ENCODE results near the gene VPS35.

VPS35 gene

GRCh38 chr16:46688654-46689364 is at the start of gene VPS35:
VPS35 (minus strand) TSS chr16:46689178; CDS start chr16:46689133, 45 bp downstream.
- Histone ChIP-seq H3K4me3 (ENCODE audit: low read length in 2 of 2) (peak within 1 kb of the TSS; percentile 73 to 96), H3K36me3 (ENCODE audit: control insufficient read depth in 2 of 2, insufficient read depth in 2 of 2, low read length in 2 of 2) (no peaks in the 10 kb centered on the region), H3K4me1 (ENCODE audit: control insufficient read depth, insufficient read depth, low read length) (peaks cover 13% of the 10 kb centered on the region), H3K9ac (ENCODE audit: low read length in 2 of 2) (peak within 1 kb of the TSS; percentile 78 to 95), H3K9me3 (ENCODE audit: control insufficient read depth in 2 of 2, low read length in 2 of 2) (no peaks in the 10 kb centered on the region), H3K27me3 (ENCODE audit: control insufficient read depth in 1 of 2, insufficient read depth in 2 of 2, low read length in 2 of 2) (no peaks in the 10 kb centered on the region), H3K27ac (ENCODE audit: low read length) (peak within 1 kb of the TSS; percentile 95)

GRCh38 chr16:46737621-46738214 is 48.7 kb upstream of the VPS35 start:
- Histone ChIP-seq H3K36me3 (ENCODE audit: control insufficient read depth in 2 of 2, insufficient read depth in 2 of 2, low read length in 2 of 2) (no peaks in the 10 kb centered on the region), H3K27ac (ENCODE audit: low read length) (no peak overlapping the region), H3K4me1 (ENCODE audit: control insufficient read depth, insufficient read depth, low read length) (no peaks in the 10 kb centered on the region)

GRCh38 chr16:46736695-46737094 is 47.7 kb upstream of the VPS35 start:
- no peaks in the 10 kb centered on the region for H3K27me3 ChIP-seq (ENCODE audit: control insufficient read depth in 1 of 2, insufficient read depth in 2 of 2, low read length in 2 of 2)
- no peaks in the 10 kb centered on the region for H3K9me3 ChIP-seq (ENCODE audit: control insufficient read depth in 2 of 2, low read length in 2 of 2)
- H3K4me3 ChIP-seq (ENCODE audit: low read length in 2 of 2) = no peak overlapping the region
- H3K4me1 ChIP-seq (ENCODE audit: control insufficient read depth, insufficient read depth, low read length) = no peaks in the 10 kb centered on the region
- H3K36me3 ChIP-seq (ENCODE audit: control insufficient read depth in 2 of 2, insufficient read depth in 2 of 2, low read length in 2 of 2) = no peaks in the 10 kb centered on the region
- H3K9ac ChIP-seq (ENCODE audit: low read length in 2 of 2) = no peak overlapping the region
- H3K27ac ChIP-seq (ENCODE audit: low read length) = no peak overlapping the region

More at GRCh38 chr16:46737621-46738214, 48.7 kb upstream of the VPS35 start:
- H3K27me3 ChIP-seq (ENCODE audit: control insufficient read depth in 1 of 2, insufficient read depth in 2 of 2, low read length in 2 of 2) = no peaks in the 10 kb centered on the region
- no peaks in the 10 kb centered on the region for H3K9me3 ChIP-seq (ENCODE audit: control insufficient read depth in 2 of 2, low read length in 2 of 2)
- H3K9ac ChIP-seq (ENCODE audit: low read length in 2 of 2) = no peak overlapping the region
- no peak overlapping the region for H3K4me3 ChIP-seq (ENCODE audit: low read length in 2 of 2)

GRCh38 chr16:46733319-46733830 is 44.4 kb upstream of the VPS35 start:
- Histone ChIP-seq H3K27me3 (ENCODE audit: control insufficient read depth in 1 of 2, insufficient read depth in 2 of 2, low read length in 2 of 2) (no peaks in the 10 kb centered on the region), H3K9me3 (ENCODE audit: control insufficient read depth in 2 of 2, low read length in 2 of 2) (no peaks in the 10 kb centered on the region), H3K36me3 (ENCODE audit: control insufficient read depth in 2 of 2, insufficient read depth in 2 of 2, low read length in 2 of 2) (no peaks in the 10 kb centered on the region), H3K4me1 (ENCODE audit: control insufficient read depth, insufficient read depth, low read length) (no peaks in the 10 kb centered on the region), H3K4me3 (ENCODE audit: low read length in 2 of 2) (no peak overlapping the region), H3K27ac (ENCODE audit: low read length) (no peak overlapping the region), H3K9ac (ENCODE audit: low read length in 2 of 2) (no peak overlapping the region)

GRCh38 chr16:46732561-46732960 is 43.6 kb upstream of the VPS35 start:
- no peaks in the 10 kb centered on the region for H3K36me3 ChIP-seq (ENCODE audit: control insufficient read depth in 2 of 2, insufficient read depth in 2 of 2, low read length in 2 of 2)
- H3K4me3 ChIP-seq (ENCODE audit: low read length in 2 of 2) = no peak overlapping the region
- H3K9me3 ChIP-seq (ENCODE audit: control insufficient read depth in 2 of 2, low read length in 2 of 2) = no peaks in the 10 kb centered on the region
- H3K4me1 ChIP-seq (ENCODE audit: control insufficient read depth, insufficient read depth, low read length) = no peaks in the 10 kb centered on the region
- H3K27ac ChIP-seq (ENCODE audit: low read length) = no peak overlapping the region
- H3K9ac ChIP-seq (ENCODE audit: low read length in 2 of 2) = no peak overlapping the region
- no peaks in the 10 kb centered on the region for H3K27me3 ChIP-seq (ENCODE audit: control insufficient read depth in 1 of 2, insufficient read depth in 2 of 2, low read length in 2 of 2)

- no peak overlapping the region for H3K27ac ChIP-seq (ENCODE audit: low read length)
Measured at GRCh38 chr16:46731691-46732555, 42.9 kb upstream of the VPS35 start.

GRCh38 chr16:46730801-46731690 is 42.1 kb upstream of the VPS35 start:
- H3K27ac ChIP-seq (ENCODE audit: low read length) = no peak overlapping the region
- H3K9ac ChIP-seq (ENCODE audit: low read length in 2 of 2) = no peak overlapping the region
- no peak overlapping the region for H3K4me3 ChIP-seq (ENCODE audit: low read length in 2 of 2)

More at GRCh38 chr16:46731691-46732555, 42.9 kb upstream of the VPS35 start:
- Histone ChIP-seq H3K27me3 (ENCODE audit: control insufficient read depth in 1 of 2, insufficient read depth in 2 of 2, low read length in 2 of 2) (no peaks in the 10 kb centered on the region), H3K9me3 (ENCODE audit: control insufficient read depth in 2 of 2, low read length in 2 of 2) (no peaks in the 10 kb centered on the region), H3K4me1 (ENCODE audit: control insufficient read depth, insufficient read depth, low read length) (no peaks in the 10 kb centered on the region), H3K36me3 (ENCODE audit: control insufficient read depth in 2 of 2, insufficient read depth in 2 of 2, low read length in 2 of 2) (no peaks in the 10 kb centered on the region), H3K9ac (ENCODE audit: low read length in 2 of 2) (no peak overlapping the region), H3K4me3 (ENCODE audit: low read length in 2 of 2) (no peak overlapping the region)

GRCh38 chr16:46730126-46730525 is 41.1 kb upstream of the VPS35 start:
- Histone ChIP-seq H3K4me3 (ENCODE audit: low read length in 2 of 2) (no peak overlapping the region), H3K9ac (ENCODE audit: low read length in 2 of 2) (no peak overlapping the region), H3K27me3 (ENCODE audit: control insufficient read depth in 1 of 2, insufficient read depth in 2 of 2, low read length in 2 of 2) (no peaks in the 10 kb centered on the region), H3K36me3 (ENCODE audit: control insufficient read depth in 2 of 2, insufficient read depth in 2 of 2, low read length in 2 of 2) (no peaks in the 10 kb centered on the region), H3K9me3 (ENCODE audit: control insufficient read depth in 2 of 2, low read length in 2 of 2) (no peaks in the 10 kb centered on the region), H3K4me1 (ENCODE audit: control insufficient read depth, insufficient read depth, low read length) (no peaks in the 10 kb centered on the region), H3K27ac (ENCODE audit: low read length) (no peak overlapping the region)

More at GRCh38 chr16:46730801-46731690, 42.1 kb upstream of the VPS35 start:
- Histone ChIP-seq H3K27me3 (ENCODE audit: control insufficient read depth in 1 of 2, insufficient read depth in 2 of 2, low read length in 2 of 2) (no peaks in the 10 kb centered on the region), H3K9me3 (ENCODE audit: control insufficient read depth in 2 of 2, low read length in 2 of 2) (no peaks in the 10 kb centered on the region), H3K4me1 (ENCODE audit: control insufficient read depth, insufficient read depth, low read length) (no peaks in the 10 kb centered on the region), H3K36me3 (ENCODE audit: control insufficient read depth in 2 of 2, insufficient read depth in 2 of 2, low read length in 2 of 2) (no peaks in the 10 kb centered on the region)

- Histone ChIP-seq H3K27me3 (ENCODE audit: control insufficient read depth in 1 of 2, insufficient read depth in 2 of 2, low read length in 2 of 2) (no peaks in the 10 kb centered on the region), H3K27ac (ENCODE audit: low read length) (no peak overlapping the region), H3K9ac (ENCODE audit: low read length in 2 of 2) (no peak overlapping the region), H3K4me1 (ENCODE audit: control insufficient read depth, insufficient read depth, low read length) (no peaks in the 10 kb centered on the region), H3K36me3 (ENCODE audit: control insufficient read depth in 2 of 2, insufficient read depth in 2 of 2, low read length in 2 of 2) (no peaks in the 10 kb centered on the region), H3K4me3 (ENCODE audit: low read length in 2 of 2) (no peak overlapping the region), H3K9me3 (ENCODE audit: control insufficient read depth in 2 of 2, low read length in 2 of 2) (no peaks in the 10 kb centered on the region)
Measured at GRCh38 chr16:46729326-46729995, 40.5 kb upstream of the VPS35 start.

Data from stomach smooth muscle (tissue), 2 donors.